ENCODE results near the gene CCDC50.

The CCDC50 gene

GRCh38 chr3:191320316-191320715 is 8.9 kb upstream of the CCDC50 start:
- no peak for DNase-seq

- DNase-seq = no peak
Measured at GRCh38 chr3:191321019-191321767, 8.0 kb upstream of the CCDC50 start.

GRCh38 chr3:191324936-191325335 is 4.3 kb upstream of the CCDC50 start:
- no peak for DNase-seq

GRCh38 chr3:191327526-191327925 is 1.7 kb upstream of the CCDC50 start:
- DNase-seq = no peak

- DNase-seq = no peak
Measured at GRCh38 chr3:191328383-191328961, 722 bp upstream of the CCDC50 start.

- DNase-seq = no peak
Measured at GRCh38 chr3:191329654-191330529, 698 bp downstream of the CCDC50 start, which contains the start of gene UTS2B. TSS of gene UTS2B (minus strand) at chr3:191330526. CDS start at chr3:191282189, 48,337 bp downstream.

GRCh38 chr3:191330530-191331048 is 1.4 kb downstream of the CCDC50 start:
- no peak for DNase-seq

GRCh38 chr3:191331388-191331787 is 2.2 kb downstream of the CCDC50 start:
- no peak for DNase-seq

GRCh38 chr3:191333298-191333880 is 4.2 kb downstream of the CCDC50 start:
- no peak for DNase-seq

- DNase-seq = no peak
Measured at GRCh38 chr3:191334346-191334893, 5.2 kb downstream of the CCDC50 start.

GRCh38 chr3:191336833-191337232 is 7.6 kb downstream of the CCDC50 start:
- no peak for DNase-seq

GRCh38 chr3:191338177-191338488 is 8.9 kb downstream of the CCDC50 start:
- no peak for DNase-seq

- no peak for DNase-seq
Measured at GRCh38 chr3:191339316-191339917, 10.2 kb downstream of the CCDC50 start.

- DNase-seq = no peak
Measured at GRCh38 chr3:191340351-191340750, 11.2 kb downstream of the CCDC50 start.

- DNase-seq = no peak
Measured at GRCh38 chr3:191340966-191341365, 11.8 kb downstream of the CCDC50 start.

GRCh38 chr3:191342006-191342405 is 12.8 kb downstream of the CCDC50 start:
- no peak for DNase-seq

- DNase-seq = no peak
Measured at GRCh38 chr3:191342411-191342810, 13.2 kb downstream of the CCDC50 start.

- DNase-seq = no peak
Measured at GRCh38 chr3:191343115-191343514, 13.9 kb downstream of the CCDC50 start.

GRCh38 chr3:191343913-191344312 is 14.7 kb downstream of the CCDC50 start:
- no peak for DNase-seq

- no peak for DNase-seq
Measured at GRCh38 chr3:191345334-191345733, 16.1 kb downstream of the CCDC50 start.

GRCh38 chr3:191347228-191347627 is 18.0 kb downstream of the CCDC50 start:
- DNase-seq = no peak

- no peak for DNase-seq
Measured at GRCh38 chr3:191348098-191348497, 18.9 kb downstream of the CCDC50 start.
